BE2C (cell line): ENCODE data around the gene RPP38.

Experiments used
- DNase-seq: peaks from one replicate; pipeline ENCODE4 v3.0.0-alpha.2; 2020
- H3K27me3 ChIP-seq: fragments of 250-450 bp; sonication (Bioruptor Pico); 2 replicates; pipeline ENCODE4 v1.5.1; 2020; ENCODE audit warnings: mild to moderate bottlenecking
- H3K36me3 ChIP-seq: fragments of 250-450 bp; sonication (Bioruptor Pico); 2 replicates; pipeline ENCODE4 v1.5.1; 2020; ENCODE audit warnings: mild to moderate bottlenecking
- H3K4me1 ChIP-seq: fragments of 250-450 bp; sonication (Bioruptor Pico); 2 replicates; pipeline ENCODE4 v1.5.1; 2020
- H3K4me3 ChIP-seq: 2 replicates; pipeline ENCODE4 v1.5.1; 2011; ENCODE audit warnings: low read depth, low read length
- H3K9me3 ChIP-seq: fragments of 250-450 bp; sonication (Bioruptor Pico); 2 replicates; pipeline ENCODE4 v1.5.1; 2020
- TF ChIP-seq, protein P1 (sequence below): IDR thresholded peaks from 2 replicates; pipeline ENCODE4 v1.5.1; 2012; ENCODE audit warnings: mild to moderate bottlenecking, low read depth, low read length

RPP38 gene

GRCh38 chr10:15060638-15061037, 36.5 kb upstream of the RPP38 start:
- TF ChIP-seq, protein P1, sequence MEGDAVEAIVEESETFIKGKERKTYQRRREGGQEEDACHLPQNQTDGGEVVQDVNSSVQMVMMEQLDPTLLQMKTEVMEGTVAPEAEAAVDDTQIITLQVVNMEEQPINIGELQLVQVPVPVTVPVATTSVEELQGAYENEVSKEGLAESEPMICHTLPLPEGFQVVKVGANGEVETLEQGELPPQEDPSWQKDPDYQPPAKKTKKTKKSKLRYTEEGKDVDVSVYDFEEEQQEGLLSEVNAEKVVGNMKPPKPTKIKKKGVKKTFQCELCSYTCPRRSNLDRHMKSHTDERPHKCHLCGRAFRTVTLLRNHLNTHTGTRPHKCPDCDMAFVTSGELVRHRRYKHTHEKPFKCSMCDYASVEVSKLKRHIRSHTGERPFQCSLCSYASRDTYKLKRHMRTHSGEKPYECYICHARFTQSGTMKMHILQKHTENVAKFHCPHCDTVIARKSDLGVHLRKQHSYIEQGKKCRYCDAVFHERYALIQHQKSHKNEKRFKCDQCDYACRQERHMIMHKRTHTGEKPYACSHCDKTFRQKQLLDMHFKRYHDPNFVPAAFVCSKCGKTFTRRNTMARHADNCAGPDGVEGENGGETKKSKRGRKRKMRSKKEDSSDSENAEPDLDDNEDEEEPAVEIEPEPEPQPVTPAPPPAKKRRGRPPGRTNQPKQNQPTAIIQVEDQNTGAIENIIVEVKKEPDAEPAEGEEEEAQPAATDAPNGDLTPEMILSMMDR = no peak
- Histone ChIP-seq H3K9me3 (no peaks in the 10 kb centered on the region), H3K27me3 (no peaks in the 10 kb centered on the region), H3K36me3 (no peaks in the 10 kb centered on the region), H3K4me1 (no peaks in the 10 kb centered on the region), H3K4me3 (no peak overlapping the region)
- DNase-seq = no peak

DNA sequence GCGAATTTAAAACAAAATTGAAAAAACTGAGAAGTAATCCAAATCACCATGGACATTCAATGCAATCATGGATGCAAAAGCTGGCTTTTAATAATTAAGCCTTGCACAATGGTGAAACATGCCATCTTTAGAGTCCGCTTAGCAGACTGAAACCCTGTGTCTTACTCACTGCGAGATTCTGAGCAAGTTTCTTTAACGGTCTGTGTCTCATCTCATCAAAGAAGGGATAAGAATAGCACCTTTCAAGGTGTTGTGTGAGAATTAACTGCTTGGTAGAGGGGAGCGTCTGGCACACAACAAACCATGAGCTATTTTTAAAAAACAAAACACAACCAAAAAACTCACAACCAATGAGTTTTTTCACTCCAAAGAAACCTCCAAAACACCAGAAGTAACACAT, 30.0 kb upstream of the RPP38 start:
- Histone ChIP-seq H3K4me3 (no peak overlapping the region), H3K36me3 (no peaks in the 10 kb centered on the region), H3K4me1 (no peaks in the 10 kb centered on the region), H3K9me3 (no peaks in the 10 kb centered on the region), H3K27me3 (no peaks in the 10 kb centered on the region)
- no peak for DNase-seq
- TF ChIP-seq, protein P1 = no peak

GRCh38 chr10:15068802-15069201, 28.4 kb upstream of the RPP38 start:
- Histone ChIP-seq H3K36me3 (no peaks in the 10 kb centered on the region), H3K4me3 (no peak overlapping the region), H3K9me3 (no peaks in the 10 kb centered on the region), H3K4me1 (no peaks in the 10 kb centered on the region), H3K27me3 (no peaks in the 10 kb centered on the region)
- DNase-seq = no peak
- TF ChIP-seq, protein P1 = no peak

GRCh38 chr10:15069230-15069629, 27.9 kb upstream of the RPP38 start:
- Histone ChIP-seq H3K27me3 (no peaks in the 10 kb centered on the region), H3K4me3 (no peak overlapping the region), H3K9me3 (no peaks in the 10 kb centered on the region), H3K36me3 (no peaks in the 10 kb centered on the region), H3K4me1 (no peaks in the 10 kb centered on the region)
- DNase-seq = no peak
- TF ChIP-seq, protein P1 = no peak

DNA sequence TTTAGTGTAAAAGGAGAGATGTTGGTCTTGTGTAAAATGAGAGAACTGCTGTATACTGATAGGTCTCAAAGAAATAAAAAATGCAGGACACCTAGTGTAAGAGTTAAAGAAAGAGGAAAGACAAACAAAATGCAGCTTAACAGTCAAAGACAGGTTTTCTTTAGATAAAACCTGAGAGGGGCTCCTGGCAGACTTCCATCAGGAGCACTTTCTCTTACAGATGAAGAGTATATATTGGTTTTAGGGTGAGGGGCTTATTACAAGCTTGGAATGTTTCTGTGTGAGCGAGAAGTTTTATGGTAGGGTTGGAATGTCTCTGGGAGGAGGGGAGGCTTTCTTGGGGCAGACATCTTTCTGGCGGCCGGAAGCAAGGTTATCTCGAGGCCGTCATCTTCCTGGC, 24.8 kb upstream of the RPP38 start:
- no peaks in the 10 kb centered on the region for H3K4me1 ChIP-seq
- no peaks in the 10 kb centered on the region for H3K27me3 ChIP-seq
- H3K9me3 ChIP-seq = no peaks in the 10 kb centered on the region
- no peak overlapping the region for H3K4me3 ChIP-seq
- DNase-seq = no peak
- TF ChIP-seq, protein P1 = no peak
- H3K36me3 ChIP-seq = no peaks in the 10 kb centered on the region

- no peaks in the 10 kb centered on the region for H3K27me3 ChIP-seq
- H3K4me3 ChIP-seq = no peak overlapping the region
- no peak for DNase-seq
- TF ChIP-seq, protein P1 = no peak
- H3K4me1 ChIP-seq = no peaks in the 10 kb centered on the region
- no peaks in the 10 kb centered on the region for H3K36me3 ChIP-seq
- H3K9me3 ChIP-seq = no peaks in the 10 kb centered on the region
Observed at GRCh38 chr10:15075421-15075820, 21.7 kb upstream of the RPP38 start.
